Measurements from ENCODE around the gene RSPH10B2. TPM values are rescaled to one million over a fixed set of nuclear protein-coding genes. Genes with fewer than 3 reads are reported as not detected.
"Not testable (repeated sequence)": the region's sequence is repeated elsewhere in the genome, so short reads cannot be mapped to it uniquely, and the experiment has no call there.

Gene RSPH10B2
- polyA plus RNA-seq, 2 of the 4 experiments (the other 2 are of a cell fraction): 0.08 TPM; not detected in 1

DNA sequence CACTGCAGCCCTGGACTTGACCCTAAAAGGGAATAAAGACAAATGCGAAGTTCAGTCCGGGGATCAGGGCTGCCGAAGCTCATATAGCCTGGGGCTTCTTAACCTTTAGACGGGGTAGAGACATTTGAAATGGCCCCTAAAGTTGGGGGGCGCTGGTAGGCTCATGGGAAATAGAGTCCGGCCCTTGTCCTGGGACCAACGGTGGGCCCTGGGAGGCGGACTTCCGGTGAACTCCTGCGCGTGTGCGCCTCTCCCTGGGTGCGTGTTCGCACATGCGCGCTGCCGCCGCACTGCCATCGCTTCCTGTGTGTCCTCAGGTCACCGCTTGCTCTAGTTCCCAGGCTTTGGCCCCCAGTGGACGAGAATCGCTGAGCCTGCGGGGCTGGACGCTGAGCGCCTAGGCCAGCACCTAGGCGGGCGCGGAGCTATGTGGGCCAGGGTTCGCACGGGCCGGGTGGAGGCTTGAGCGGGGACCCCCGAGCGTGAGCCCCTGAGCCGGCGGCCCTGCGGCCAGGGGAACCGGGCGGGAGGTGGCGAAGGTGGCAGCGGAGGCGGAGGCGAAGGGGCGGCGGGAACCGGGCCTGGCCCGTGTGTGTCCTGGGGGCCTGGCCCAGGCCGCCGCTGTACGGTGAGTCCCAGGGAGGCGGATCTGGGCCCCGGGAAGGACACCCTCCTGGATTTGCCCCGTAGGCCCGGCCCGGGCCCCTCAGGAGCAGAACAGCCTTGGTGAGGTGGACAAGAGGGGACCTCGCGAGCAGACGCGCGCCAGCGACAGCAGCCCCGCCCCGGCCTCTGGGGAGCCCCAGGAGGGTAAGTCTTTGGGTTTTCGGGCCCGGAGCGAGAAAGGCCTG is 24.2 kb upstream of the RSPH10B2 start (continued):
- TF ChIP-seq, protein P1, sequence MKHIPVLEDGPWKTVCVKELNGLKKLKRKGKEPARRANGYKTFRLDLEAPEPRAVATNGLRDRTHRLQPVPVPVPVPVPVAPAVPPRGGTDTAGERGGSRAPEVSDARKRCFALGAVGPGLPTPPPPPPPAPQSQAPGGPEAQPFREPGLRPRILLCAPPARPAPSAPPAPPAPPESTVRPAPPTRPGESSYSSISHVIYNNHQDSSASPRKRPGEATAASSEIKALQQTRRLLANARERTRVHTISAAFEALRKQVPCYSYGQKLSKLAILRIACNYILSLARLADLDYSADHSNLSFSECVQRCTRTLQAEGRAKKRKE (CRISPR knock-in tag; IDR thresholded peaks at IDR 0.05; ENCODE audit: low read depth): no peak

DNA sequence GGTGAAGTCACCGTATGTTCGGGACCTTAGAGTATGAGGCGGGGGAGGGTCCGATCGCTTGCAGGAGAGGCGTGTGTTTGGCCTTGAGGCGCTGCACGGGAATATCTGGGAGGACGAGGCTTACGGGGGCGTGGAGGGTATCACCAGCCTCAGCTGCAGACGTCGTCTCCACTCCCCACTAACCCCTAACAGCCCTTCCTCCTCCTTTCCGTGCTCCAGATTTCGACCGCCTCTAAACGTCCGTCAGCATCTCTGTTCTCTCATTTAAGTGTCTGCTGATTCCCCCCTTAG is 23.6 kb upstream of the RSPH10B2 start:
- POLR2A ChIA-PET: no interaction called here

DNA sequence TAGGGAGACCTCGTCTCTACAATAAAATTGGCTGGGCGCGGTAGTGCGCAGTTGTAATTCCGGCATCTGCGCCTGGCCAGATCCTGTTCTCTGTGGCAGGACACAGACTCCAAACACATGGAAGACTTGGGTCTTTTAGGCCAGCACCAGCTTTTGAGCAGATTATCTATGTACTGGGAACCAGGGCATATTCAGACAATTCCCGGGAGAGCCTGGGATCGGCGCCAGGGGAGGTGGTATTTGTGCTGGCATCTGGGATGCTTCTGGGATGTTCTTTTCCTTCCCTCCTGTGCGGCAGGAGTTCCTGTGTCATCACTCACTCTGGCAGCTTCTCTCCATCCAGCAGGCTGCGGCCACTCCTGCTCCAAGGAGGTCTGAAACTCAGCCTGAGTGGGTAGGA is 15.5 kb upstream of the RSPH10B2 start:
- ATAC-seq; DNase-seq (ENCODE audit: low read depth in 1 of 2, low spot score in 1 of 2); CTCF ChIA-PET; H3K4me2 ChIP-seq; FAIRE-seq; H3K4me1 ChIP-seq; POLR2A ChIA-PET; H3K9me3 ChIP-seq; H3K4me3 ChIP-seq; H3K27ac ChIP-seq: not testable (repeated sequence)
- WGBS (ENCODE audit: missing lambda C conversion rate): 100% methylated on average over 2 of the region's 11 CpGs

More for the DNA sequence above, 23.6 kb upstream of the RSPH10B2 start:
- CTCF ChIA-PET: no interaction called here
- FAIRE-seq: no peak
- H3K9me3 ChIP-seq: peaks cover 16% of the 10 kb centered on the region
- H3K27ac ChIP-seq: peak overlapping the region; percentile 81 to 97
- TF ChIP-seq EHMT2 (IDR thresholded peaks at IDR 0.05; ENCODE audit: low read depth) (no peak), POLR2AphosphoS2 (conservative IDR thresholded peaks at IDR 0.05; ENCODE audit: low read length) (no peak), HOXB13 (CRISPR knock-in tag; IDR thresholded peaks at IDR 0.05; ENCODE audit: low read depth) (no peak), RCOR1 (IDR thresholded peaks at IDR 0.05; ENCODE audit: low read depth, low read length) (no peak), CBX2 (IDR thresholded peaks at IDR 0.05; ENCODE audit: borderline replicate concordance, low read depth) (no peak), FOXS1 (CRISPR knock-in tag; IDR thresholded peaks at IDR 0.05) (no peak), ESRRA (IDR thresholded peaks at IDR 0.05; ENCODE audit: borderline replicate concordance, low read length) (no peak), CEBPB (IDR thresholded peaks at IDR 0.05) (no peak), RARB (CRISPR knock-in tag; IDR thresholded peaks at IDR 0.05) (no peak), RNF2 (IDR thresholded peaks at IDR 0.05; ENCODE audit: borderline replicate concordance, low read depth) (no peak), JUNB (IDR thresholded peaks at IDR 0.05) (no peak), FOSL2 (IDR thresholded peaks at IDR 0.05) (no peak), FOSL2 (CRISPR knock-in tag; IDR thresholded peaks at IDR 0.05) (no peak), SREBF2 (IDR thresholded peaks at IDR 0.05) (no peak), MYC (IDR thresholded peaks at IDR 0.05; ENCODE audit: borderline replicate concordance, low read length) (no peak), CHD2 (IDR thresholded peaks at IDR 0.05; ENCODE audit: low read length, partially characterized antibody) (no peak), RFX5 (IDR thresholded peaks at IDR 0.05) (no peak), HEYL (CRISPR knock-in tag; IDR thresholded peaks at IDR 0.05) (no peak)
- TF ChIP-seq, protein P2, sequence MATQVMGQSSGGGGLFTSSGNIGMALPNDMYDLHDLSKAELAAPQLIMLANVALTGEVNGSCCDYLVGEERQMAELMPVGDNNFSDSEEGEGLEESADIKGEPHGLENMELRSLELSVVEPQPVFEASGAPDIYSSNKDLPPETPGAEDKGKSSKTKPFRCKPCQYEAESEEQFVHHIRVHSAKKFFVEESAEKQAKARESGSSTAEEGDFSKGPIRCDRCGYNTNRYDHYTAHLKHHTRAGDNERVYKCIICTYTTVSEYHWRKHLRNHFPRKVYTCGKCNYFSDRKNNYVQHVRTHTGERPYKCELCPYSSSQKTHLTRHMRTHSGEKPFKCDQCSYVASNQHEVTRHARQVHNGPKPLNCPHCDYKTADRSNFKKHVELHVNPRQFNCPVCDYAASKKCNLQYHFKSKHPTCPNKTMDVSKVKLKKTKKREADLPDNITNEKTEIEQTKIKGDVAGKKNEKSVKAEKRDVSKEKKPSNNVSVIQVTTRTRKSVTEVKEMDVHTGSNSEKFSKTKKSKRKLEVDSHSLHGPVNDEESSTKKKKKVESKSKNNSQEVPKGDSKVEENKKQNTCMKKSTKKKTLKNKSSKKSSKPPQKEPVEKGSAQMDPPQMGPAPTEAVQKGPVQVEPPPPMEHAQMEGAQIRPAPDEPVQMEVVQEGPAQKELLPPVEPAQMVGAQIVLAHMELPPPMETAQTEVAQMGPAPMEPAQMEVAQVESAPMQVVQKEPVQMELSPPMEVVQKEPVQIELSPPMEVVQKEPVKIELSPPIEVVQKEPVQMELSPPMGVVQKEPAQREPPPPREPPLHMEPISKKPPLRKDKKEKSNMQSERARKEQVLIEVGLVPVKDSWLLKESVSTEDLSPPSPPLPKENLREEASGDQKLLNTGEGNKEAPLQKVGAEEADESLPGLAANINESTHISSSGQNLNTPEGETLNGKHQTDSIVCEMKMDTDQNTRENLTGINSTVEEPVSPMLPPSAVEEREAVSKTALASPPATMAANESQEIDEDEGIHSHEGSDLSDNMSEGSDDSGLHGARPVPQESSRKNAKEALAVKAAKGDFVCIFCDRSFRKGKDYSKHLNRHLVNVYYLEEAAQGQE (IDR thresholded peaks at IDR 0.05): no peak
- H3K4me3 ChIP-seq: peak overlapping the region; percentile 68
- DNase-seq (ENCODE audit: low read depth in 1 of 2, low spot score in 1 of 2): peak in 1 of 2 experiments; percentile 13
- WGBS (ENCODE audit: missing lambda C conversion rate): 20% methylated on average over 18 of the region's 18 CpGs
- H3K4me2 ChIP-seq: peak overlapping the region; percentile 84
- H3K4me1 ChIP-seq: 0 out of 3 replicates have a peak, but pooled peaks cover 4% of the 10 kb centered on the region
- ATAC-seq: peak; percentile 45 to 61; a peak in 4 of 6 replicates

DNA sequence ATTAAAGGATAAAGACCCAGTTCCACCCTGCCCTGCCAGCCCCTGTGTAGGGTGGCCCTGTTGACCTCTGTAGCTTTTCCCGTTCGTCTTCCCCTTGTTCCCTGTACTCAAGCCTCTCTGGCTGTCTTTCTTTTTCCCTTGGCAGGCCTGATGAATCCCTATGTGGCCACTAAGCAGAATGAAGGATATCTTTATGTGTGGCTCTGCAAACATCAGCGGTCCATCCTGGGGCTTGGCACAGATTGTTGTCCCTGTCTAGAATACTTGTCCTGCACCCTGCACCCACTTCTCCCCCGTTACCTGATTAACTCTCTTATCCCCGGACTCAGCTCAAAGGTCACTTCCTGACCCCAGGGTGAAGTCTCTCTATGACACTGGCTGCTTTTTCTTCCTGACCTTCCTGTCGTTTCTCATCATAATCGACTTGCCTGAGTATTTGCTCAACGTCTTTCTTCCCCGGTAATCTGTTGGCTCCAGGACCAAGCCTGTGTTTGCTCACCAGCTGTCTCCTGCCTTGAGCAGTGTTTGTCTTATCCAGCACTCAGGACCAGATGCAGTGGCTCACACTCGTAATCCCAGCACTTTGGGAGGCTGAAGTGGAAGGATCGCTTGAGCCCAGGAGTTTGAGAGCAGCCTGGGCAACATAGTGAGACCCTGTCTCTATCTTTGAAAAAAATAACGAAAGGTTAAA is 9.3 kb upstream of the RSPH10B2 start:
- CTCF ChIA-PET; H3K4me1 ChIP-seq; H3K4me3 ChIP-seq; POLR2A ChIA-PET; H3K9me3 ChIP-seq; FAIRE-seq; DNase-seq (ENCODE audit: low read depth in 1 of 2, low spot score in 1 of 2); H3K4me2 ChIP-seq; H3K27ac ChIP-seq: not testable (repeated sequence)
- ATAC-seq: peak; percentile 62 to 84; a peak in 5 of 6 replicates
- WGBS (ENCODE audit: missing lambda C conversion rate): 85% methylated on average over 2 of the region's 12 CpGs

DNA sequence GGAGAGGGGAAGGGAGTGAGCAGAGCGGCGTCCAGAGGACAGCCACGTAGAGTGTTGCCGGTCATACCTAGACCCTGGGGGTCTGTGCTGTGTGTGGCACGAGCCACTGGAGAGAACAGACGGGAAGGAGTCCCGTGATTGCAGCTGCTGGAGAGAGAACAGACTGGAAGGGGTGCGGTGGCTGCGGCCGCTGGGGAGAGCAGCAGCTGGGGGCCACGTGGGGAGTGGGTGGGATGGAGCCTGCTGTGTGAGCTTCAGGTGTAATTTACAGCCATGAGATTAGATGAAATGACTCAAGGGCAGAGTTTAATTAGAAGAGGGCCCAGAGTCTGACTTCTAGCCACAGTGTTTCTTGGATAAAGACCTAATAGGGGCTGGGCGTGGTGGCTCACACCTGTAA is 4.6 kb upstream of the RSPH10B2 start:
- DNase-seq (ENCODE audit: low read depth in 1 of 2, low spot score in 1 of 2); CTCF ChIA-PET; ATAC-seq; H3K4me2 ChIP-seq; H3K4me1 ChIP-seq; H3K4me3 ChIP-seq; POLR2A ChIA-PET; H3K27ac ChIP-seq; FAIRE-seq; H3K9me3 ChIP-seq: not testable (repeated sequence)
- WGBS (ENCODE audit: missing lambda C conversion rate): 91% methylated on average over 7 of the region's 12 CpGs

DNA sequence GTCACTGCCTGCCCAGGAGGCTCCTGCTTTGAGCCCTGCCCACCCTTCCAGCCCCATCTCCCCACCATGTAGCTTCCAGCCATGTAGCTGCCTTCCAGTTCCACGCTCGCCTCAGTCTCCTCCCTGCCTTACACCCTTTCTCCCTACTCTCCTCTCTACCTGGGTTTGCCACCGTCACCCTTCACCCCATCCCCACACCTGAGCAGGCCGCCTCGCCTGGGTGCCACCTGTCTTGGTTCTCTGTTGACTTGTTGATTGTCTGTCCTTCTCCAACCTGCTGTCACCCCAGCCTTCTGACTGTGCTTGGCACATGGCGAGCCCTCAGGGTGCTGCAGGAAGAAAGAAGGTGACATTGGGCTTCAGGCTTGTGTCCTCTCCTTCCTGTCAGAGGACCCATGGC is 3.7 kb upstream of the RSPH10B2 start:
- 97% methylated on average over 4 of the region's 6 CpGs for WGBS (ENCODE audit: missing lambda C conversion rate)
- H3K27ac ChIP-seq; CTCF ChIA-PET; H3K9me3 ChIP-seq; H3K4me3 ChIP-seq; ATAC-seq; POLR2A ChIA-PET; H3K4me2 ChIP-seq; FAIRE-seq; DNase-seq (ENCODE audit: low read depth in 1 of 2, low spot score in 1 of 2); H3K4me1 ChIP-seq: not testable (repeated sequence)

Data from A549 (cell line).